ENCODE measurements around the gene BICDL1.

The BICDL1 gene

DNA sequence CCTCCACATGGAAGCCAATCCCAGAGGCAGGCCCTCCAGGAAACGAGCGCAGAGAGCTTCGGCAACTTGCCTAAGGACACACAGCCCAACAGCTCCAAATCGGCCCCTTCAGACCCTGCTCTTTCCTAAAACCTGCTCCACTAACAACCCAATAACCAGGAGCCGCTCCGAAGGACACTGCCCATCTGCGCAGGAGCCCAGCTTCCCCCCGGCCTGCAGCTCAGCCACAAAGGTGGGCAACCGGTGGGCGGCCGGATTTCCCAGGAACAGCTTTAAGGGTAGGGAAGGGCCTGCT is 114.0 kb downstream of the BICDL1 start:
- DNase-seq, result no peak

DNA sequence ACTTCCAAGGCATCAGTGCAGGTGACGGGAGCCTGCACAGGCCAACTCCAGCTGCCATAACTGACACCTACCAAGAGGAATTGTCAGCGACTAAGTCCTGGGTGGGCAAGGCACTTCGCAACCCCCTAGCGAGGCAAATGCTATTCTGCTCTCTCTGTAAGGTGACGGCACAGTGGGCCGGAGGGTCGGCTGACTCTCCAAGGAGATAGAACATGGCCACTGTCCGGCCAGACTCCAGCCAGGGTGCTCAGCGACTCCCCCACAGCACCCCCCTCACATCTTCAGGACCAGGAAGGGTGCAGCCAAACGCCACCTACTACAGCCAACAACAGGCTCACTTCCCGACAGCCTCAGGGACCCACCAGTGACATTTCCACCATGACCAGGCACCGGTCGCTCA is 114.3 kb downstream of the BICDL1 start:
- DNase-seq, result no peak

DNA sequence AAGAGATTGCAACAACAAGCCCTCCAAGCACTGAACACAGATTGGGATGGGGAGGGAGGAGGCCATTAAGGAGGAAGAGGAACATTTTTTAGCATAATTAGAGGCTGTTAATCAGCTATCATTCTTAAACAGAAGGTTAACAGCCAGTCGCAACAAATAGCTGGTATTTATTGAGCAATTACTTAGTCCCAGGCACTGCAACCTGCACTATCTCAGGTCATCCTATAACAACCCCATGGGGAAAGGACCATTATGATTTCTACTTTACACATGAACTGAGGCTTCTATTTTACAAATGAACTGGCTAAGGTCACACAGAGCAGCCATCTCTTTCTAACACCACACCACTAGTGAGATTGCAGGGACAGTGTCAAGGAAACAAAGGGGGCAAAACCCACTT is 117.1 kb downstream of the BICDL1 start:
- DNase-seq, result no peak

DNA sequence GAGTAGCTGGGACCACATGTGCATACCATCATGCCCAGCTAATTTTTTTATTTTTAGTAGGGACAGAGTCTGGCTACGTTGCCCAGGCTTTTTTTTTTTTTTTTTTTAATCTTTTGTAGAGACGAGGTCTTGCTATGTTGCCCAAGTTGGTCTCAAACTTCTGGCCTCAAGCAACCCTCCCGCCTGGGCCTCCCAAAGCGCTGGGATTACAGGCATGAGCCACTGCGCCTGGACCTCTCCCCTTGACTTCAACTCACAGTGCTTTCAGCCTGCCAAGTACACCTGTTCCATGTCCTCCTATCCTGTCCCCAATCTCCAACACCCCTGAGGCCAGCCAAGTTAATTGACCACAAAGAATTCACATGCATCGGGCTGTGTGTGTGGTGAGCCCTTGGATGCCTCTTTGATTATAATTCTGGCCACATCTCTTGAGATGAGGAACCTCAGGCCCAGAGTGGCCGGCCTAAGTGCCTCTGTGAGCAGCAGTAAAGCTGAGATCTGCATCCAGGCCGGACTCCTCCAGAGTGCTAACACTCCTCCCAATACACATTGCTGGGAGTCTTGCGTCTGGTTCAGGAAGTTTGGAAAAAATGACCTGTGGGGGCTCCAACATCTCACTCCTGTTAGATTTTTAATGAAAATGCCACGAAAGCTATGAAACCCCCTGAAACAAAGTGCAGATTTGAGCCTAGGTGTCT is 120.7 kb downstream of the BICDL1 start:
- DNase-seq, result no peak

DNA sequence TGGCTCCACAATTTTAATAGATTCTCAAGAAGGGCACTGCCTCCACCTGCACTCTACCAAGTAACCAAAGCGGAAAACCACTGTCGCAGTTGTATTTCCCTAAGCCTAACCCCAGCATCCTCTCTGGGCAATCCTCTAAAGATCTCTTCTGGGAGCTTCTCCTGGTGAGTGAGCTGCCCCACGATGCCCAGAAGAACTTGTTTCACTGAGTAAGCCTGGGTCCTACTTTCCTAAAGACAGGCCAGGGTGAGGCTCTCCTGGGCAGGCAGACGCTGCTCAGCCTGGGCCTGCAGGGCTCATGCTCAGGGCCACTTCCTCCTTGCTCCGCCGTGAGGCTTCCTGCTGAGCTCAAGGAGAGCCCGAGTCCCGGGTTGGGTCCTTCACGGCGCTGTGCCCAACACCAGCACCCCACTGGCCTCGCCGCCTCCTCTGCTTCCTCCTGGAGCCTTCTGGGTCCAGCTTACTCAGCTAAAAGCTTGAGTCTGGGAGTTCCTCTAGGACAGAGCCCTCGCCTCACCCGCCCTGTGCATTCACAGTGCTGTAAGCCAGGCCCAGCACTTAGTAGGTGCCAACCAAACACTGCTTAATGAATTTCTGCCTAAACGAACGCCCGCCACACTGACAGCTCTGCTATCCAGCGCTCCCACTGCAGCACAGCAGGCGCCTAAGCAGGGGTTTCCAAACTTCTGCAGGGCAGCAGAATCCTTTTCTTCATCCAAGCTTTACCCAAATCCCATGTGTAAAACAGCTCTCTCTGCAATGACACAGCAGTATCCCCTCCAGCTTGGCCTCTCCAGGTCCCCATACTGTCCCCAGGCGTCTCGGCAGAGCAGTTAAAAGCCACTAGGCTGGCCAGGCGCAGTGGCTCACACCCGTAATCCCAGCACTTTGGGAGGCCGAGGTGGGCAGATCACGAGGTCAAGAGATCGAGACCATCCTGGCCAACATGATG is 121.8 kb downstream of the BICDL1 start:
- peak; percentile 65 for DNase-seq

DNA sequence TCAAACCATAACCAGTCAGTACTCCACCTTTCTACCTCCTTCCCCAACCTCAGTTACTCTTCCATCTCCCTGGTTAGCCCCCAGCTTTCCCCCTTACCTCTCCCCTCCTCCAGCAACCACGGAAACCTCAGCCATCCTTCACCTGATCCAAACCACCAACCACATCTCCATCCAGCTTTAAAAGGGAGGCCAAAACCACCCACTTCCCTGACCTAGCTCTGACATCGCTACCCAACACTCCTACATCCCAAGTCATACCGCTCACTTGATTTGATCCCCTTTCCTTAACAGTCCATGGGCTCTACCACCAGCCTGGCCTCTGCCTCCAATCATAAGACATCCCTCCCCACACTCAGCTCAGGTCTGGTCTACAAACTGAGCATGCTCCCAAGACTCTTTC is 126.0 kb downstream of the BICDL1 start:
- DNase-seq, result no peak

DNA sequence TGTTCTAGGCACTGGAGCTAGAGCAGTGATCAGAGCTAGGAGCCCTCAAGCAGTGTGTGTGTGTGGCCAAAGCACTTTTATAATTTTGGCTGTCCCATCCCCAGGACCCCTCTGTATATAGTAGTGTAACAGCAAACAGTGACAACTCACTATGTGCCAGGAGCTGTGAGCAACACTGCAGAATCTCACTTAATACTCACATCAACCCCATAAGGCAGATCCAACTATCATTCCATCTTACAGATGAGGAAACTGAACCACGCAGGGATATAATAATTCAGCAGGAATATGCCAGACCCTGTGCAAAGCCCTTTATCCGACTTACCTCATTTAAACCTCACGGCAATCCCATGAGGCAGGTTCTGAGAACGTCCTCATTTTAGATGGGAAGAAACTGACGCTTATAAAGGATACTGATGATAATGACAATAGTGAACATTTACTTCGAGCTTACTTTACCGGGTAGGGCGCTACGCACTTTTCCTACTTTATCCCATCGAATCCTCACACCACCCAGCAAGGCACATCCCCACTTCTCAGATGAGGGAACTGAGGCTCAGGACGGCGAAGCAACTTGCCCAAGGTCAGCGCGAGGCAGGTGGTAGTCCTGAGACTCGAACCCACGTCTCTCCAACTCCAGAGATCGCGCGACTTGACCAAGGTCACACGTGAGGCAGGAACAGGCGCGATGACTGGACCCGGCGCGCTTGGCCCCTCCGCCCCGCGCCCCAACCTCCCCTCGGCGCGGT is 126.8 kb downstream of the BICDL1 start:
- DNase-seq, result no peak

DNA sequence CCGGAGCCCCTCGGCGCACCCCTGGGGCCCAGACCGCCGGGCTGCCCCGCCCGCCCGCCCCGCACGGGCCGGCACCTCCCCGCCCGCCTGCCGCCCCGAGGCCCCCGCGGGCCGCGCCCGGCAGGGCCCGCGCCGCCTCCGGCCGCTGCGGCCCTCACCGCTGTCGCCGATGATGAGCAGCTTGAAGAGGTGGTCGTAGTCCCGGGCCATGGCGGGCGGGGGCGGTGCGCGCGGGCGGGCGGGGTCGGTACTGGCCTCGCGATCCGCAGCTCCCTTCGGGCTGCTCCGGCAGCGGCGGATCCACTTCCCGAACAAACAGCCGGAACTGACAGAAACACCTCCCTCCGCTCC is 127.4 kb downstream of the BICDL1 start, which contains the start of gene RAB35:
TSS of gene RAB35 (minus strand) at position 313 of the 351 bp plus-strand sequence. CDS start at position 210, 103 bp downstream.
- DNase-seq, result no peak

DNA sequence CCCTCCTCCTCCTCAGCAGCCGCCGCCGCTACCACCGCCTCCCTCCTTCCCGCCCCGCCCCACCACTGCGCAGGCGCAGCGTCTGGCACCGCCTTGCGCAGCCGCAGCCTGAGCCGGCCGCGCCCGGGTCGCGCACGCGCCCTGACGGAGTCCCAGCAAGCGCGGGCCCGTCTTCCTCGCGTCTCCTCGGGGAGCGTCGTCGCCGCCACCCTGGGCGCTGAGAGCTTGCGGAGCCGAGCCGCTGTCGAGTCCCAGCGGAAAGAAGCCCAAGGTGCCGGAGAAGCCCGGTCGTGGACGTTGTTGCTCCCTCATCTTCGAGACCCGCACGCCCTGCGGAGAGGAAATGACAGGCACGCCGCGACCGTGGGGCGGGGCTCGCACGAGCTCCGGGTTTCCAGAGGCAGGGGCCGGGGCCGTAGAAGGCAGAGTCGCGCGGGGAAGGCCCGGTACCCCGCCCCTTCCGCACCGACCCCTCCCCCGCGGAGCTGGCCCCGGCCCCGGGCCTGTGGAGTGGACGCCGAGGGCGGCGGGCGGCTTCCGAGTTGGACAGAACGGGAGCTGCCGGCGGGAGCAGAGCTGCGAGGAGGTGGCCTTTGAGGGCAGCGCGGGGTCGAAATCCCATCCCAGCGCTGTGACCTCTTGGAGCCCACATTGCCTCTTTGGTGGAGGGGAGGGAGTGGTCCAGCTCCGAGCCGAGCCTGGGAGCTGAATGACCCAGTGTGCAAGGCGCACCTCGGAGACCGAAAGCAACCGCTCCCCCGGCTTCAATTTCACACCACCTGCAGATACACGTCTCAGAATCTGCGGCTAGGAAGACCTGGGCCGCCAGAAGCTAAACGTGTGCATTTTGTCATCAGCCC is 128.0 kb downstream of the BICDL1 start:
- DNase-seq, result peak; percentile 95

DNA sequence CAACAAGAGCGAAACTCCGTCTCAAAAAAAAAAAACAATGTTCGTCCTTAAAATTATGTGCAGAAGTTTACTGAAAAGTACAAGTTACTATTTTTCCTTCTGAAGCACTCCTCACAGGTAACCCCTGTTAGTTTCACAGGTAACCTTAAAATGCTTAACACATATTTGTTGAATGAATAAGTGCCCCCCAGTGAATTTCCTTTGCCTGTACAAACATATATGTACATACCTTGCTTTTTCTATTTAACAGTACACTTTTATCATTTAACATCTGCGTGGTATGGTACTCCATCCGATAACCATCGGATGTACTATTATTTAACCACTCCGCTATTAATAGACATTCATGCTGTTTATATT is 128.9 kb downstream of the BICDL1 start:
- DNase-seq, result no peak

DNA sequence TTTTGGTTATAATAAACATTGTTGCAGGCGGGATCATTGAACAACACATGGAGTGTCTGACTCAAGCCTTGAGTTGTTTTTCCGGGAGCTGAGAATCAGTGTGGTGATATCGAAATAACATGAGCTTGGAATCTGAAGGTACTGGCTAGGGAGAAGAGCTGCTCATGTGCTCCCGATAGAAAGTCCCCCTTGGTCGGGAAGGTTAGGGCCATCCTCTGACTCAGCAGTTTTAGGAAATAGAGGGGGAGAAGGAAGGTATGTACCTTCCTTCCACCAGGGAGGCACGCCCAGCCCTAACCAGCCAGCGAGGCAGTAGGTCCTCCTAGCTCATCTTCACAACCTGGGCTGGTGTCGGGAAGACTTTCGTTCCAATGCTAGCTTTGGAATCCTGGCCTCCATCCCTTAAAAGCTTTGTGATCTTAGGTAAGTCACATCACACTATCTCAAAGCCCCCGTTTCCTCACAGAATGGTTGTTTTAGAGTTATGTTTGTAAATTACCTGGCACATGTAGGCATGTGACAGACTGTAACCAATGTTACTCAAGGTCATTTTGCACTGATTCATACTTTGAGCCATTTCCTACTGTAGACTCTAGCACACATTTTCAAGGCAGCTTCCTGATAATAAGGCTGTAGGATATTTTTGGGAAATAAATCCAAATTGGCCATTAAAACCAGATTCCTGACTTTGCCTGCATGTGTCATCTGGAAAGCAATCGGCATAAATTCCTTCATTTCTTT is 129.5 kb downstream of the BICDL1 start:
- no peak for DNase-seq

DNA sequence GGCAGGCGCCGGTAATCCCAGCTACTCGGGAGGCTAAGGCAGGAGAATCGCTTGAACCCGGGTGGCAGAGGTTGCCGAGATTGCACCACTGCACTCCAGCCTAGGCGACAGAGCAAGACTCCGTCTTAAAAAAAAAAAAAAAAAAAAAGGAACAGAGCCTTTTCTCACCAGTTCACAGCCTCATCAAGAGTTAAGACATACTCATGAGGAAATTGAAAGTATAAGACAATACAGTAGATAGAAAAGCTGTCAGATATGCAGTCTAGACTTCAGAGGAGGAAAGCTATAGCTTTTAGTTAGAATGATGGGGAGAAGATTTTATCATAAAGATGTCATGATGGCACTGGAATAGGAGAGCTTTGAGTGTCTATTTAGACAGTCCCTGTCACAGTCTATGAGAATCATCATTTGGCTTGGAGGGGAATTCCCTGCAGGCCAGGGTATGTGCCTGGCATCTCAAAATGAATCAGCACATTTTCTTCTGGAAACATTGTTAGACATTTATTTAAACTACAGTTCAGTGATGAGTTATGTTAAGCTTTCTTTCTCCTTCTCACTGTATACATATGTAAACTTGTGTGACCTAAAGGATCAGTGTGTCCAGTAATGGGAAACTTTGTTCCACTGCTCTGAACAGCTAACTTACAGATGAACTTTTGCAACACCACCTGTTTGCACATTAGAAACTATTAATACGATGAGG is 130.4 kb downstream of the BICDL1 start:
- no peak for DNase-seq

DNA sequence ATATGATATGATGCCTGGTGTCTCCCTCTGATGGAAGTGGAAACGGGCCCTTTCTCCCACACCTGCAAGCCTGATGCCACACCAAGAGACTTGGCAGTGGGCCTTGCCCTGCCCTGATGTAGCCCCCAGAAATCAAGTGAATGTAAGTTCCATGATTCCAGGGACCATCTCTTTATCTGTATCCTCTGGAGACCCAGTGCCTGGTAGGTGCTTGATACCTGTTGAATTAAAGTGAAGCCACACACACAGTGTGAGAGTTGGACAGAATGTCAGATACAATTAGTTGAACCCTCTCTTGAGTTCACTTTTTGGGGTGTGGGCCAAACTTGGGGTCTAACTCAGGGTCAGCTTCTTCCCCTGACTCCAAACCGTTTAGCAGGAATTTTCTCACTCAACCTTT is 132.3 kb downstream of the BICDL1 start:
- no peak for DNase-seq

DNA sequence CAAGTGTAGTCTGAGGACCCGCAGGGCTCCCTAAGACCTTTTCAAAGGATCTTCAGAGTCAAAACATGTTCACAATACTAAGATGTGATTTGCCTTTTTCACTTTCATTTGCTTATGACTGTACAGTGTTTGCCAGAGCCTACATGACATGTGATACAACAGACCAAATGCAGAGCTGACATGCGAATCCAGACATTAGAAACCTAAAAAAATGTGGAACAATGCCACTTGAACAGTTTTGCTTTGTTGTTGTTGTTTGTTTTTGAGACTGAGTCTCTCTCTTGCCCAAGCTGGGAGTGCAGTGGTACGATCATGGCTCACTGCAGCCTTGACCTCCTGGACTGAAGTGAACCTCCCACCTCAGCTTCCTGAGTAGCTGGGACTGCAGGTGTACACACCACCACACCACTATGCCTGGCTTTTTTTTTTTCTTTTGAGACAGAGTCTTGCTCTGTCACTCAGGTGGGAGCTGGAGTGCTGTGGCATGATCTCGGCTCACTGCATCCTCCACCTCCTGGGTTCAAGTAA is 132.8 kb downstream of the BICDL1 start:
- no peak for DNase-seq

DNA sequence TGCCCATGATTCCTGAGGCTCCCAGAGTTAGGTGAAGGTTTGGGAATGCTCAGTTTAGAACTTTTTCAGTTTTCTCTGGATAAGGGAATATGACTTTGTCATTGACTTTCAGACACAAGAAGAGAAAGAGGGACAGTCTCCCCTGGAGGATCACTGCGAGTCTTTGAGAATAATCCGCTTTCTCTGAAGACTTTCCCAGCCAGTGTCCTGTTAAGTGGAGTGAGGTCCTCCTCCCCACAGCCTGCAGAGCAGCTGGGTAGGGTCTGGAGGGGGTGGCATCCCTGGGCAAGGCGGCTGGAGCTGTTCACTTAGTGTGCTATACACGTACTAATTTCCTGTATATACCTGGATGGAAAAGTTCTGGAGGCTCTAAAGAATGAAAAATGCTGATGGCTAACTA is 136.0 kb downstream of the BICDL1 start:
- no peak for DNase-seq

DNA sequence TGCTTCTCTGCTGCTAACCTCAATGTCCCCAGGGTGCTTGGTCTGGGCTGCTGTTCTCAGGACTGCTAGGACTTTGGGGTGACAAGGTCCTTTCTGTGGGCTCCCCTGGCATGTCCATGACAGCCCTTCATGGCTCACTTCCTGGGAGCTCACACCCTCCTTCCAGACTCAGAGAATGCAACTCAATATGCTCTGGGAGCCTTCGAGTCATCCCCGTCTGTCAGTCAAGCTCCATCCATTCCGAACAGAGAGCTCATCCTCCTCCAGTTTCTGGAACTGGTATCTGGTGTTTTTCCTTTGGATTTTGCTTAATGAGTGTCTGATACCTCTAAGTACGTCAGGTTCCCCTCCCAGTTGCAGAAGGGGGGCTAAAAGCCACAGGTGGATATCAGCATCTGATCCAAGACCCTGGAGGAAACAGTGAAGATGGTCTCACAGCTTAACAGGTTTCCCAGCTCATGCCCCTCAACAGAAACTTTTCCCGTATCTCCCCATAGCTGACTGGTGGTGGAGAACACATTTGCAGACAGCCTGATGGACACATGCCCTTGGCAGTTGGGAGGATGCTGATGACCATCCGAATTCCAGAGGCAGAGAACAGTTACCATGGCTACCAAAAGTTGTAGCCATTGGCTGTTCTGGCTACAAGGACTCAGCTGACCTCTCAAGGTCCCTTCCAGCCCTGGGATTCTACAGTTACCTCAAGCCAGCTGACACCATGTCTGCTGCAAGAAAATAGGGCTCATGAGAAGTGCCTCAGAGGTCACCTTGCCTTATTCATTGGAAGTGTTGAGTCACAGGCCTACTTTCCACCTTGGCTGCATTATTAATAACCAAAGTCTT is 137.0 kb downstream of the BICDL1 start:
- DNase-seq, result no peak

DNA sequence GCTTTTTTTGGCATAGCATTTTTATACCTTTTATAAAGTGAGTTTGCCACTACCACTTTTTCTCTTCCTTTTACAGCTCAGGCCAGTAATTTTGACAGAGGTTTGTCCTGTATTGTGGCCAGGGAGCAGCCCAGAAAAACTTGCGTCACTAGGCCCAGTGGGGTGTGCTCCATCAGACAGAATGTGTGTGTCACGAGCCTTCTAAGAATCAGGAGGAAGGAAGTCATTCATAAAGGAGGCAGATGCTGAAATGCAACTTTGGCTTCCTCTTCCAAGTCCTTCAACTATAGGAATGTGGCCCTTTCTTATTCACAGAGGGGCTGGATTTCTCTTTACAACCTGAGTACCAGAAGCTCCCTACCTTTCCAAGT is 137.6 kb downstream of the BICDL1 start:
- DNase-seq, result peak; percentile 48

DNA sequence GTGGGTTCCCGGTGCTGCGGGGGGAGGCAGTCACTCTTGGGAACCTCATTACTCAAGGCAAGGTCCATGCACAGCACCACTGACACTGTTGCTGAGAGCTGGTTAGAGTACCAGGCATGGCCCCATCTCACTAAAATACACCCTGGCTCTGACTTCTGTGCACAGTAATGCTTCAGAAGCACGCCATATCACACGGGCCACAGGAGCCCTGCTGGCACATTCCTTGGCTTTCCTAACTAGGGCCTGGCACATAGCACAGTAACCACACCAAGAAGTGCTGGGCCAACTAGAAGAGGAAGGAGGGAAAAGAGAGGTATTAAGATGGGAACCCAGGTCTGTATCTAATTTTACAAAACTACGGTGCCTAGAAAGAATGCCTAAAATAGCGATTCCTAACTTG is 141.0 kb downstream of the BICDL1 start:
- DNase-seq, result no peak

DNA sequence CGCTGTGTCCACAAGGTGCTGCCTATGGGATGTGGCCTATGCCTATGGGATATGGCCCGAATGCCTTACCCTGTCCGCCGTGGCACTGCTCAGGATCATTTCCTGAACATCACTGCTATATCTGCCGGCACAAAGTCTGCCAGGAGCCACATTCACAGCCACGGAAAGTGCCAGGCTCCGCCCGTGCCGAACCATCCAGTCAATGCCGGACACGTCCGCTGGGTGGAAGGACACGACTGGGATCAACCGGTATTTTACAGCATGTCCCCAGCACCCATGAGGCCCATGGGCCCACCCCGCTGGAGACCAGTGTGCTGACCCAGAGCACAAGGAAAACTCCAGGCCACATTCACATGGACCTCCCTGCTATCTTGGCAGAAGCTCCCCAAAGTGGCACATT is 142.1 kb downstream of the BICDL1 start:
- no peak for DNase-seq

All from CD4-positive, alpha-beta T cell treated with Interferon gamma for 1 hour (primary cell).